Measurements from ENCODE around the gene CLIP4.

DNA sequence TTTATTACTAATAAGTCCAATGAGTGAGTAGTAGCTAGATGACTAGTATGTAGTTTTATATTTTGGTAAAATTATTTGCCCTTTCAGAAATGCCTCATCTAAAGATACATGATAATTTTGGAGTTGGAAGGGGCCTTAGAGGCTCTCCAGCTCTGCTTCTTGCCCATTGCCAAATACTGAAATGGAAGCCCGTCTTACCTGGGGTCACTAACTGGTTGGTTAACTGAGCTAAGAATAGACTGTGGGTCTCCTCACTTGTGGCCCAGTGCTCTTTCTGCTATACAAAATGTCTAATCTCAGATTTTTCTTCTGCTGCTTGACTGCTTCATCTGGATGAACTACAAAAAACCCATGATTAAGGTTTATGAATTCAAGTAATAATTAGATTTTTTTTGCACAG lies 67.1 kb downstream of the CLIP4 start:
- TF ChIP-seq MAFK (IDR thresholded peaks at IDR 0.05; ENCODE audit: low read depth, low read length) (no peak), RFX5 (IDR thresholded peaks at IDR 0.05; ENCODE audit: low read depth, low read length) (no peak), POLR2A (IDR thresholded peaks at IDR 0.05; ENCODE audit: low read depth, low read length) (no peak), SMC3 (IDR thresholded peaks at IDR 0.05; ENCODE audit: low read depth, low read length) (no peak)
- TF ChIP-seq, protein P1, sequence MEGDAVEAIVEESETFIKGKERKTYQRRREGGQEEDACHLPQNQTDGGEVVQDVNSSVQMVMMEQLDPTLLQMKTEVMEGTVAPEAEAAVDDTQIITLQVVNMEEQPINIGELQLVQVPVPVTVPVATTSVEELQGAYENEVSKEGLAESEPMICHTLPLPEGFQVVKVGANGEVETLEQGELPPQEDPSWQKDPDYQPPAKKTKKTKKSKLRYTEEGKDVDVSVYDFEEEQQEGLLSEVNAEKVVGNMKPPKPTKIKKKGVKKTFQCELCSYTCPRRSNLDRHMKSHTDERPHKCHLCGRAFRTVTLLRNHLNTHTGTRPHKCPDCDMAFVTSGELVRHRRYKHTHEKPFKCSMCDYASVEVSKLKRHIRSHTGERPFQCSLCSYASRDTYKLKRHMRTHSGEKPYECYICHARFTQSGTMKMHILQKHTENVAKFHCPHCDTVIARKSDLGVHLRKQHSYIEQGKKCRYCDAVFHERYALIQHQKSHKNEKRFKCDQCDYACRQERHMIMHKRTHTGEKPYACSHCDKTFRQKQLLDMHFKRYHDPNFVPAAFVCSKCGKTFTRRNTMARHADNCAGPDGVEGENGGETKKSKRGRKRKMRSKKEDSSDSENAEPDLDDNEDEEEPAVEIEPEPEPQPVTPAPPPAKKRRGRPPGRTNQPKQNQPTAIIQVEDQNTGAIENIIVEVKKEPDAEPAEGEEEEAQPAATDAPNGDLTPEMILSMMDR (conservative IDR thresholded peaks at IDR 0.05; ENCODE audit: low read depth, low read length), result no peak
